OCI-LY7 (cell line): ENCODE results near the gene CRIP2. TPM values are rescaled to one million over a fixed set of nuclear protein-coding genes. Genes with fewer than 3 reads are reported as not detected.

Source experiments
- BruUV-seq: library from RNA; stranded (reverse); fragments of 400-500 nt; replicated peaks from 2 replicates; lab custom pipeline; 2021; lab: Mats Ljungman, UMichigan
- CTCF ChIA-PET: fragments of 300-600 bp; sonication (Branson Sonifier 250); formaldehyde crosslinking; loops from one replicate; lab custom pipeline; 2022; ENCODE audit warnings: antibody characterized with exemption; ENCODE audit not compliant: unreplicated experiment; lab: Charles Lee
- POLR2A ChIA-PET: fragments of 300-600 bp; sonication (Branson Sonifier 250); formaldehyde crosslinking; loops from one replicate; lab custom pipeline; 2022; ENCODE audit warnings: antibody characterized with exemption; lab: Charles Lee
- DNase-seq: peaks from one replicate; pipeline ENCODE4 v3.0.0-alpha.2; 2015; ENCODE audit warnings: low spot score
- H2AFZ ChIP-seq: fragments of 200-600 bp; sonication (generic), shearing (Covaris generic); 2 replicates; pipeline ENCODE4 v1.6.1; 2014; ENCODE audit warnings: mild to moderate bottlenecking, antibody characterized with exemption, low read length, moderate library complexity
- H3K27ac ChIP-seq: fragments of 200-600 bp; sonication (generic); 2 replicates; pipeline ENCODE4 v1.5.1; 2014; ENCODE audit warnings: mixed run types, low read depth, mild to moderate bottlenecking, moderate library complexity, low read length, inconsistent platforms; ENCODE audit not compliant: poor library complexity, severe bottlenecking
- H3K36me3 ChIP-seq: fragments of 200-600 bp; sonication (generic); 2 replicates; pipeline ENCODE4 v1.6.1; 2014; ENCODE audit warnings: mild to moderate bottlenecking, antibody characterized with exemption, low read length, moderate library complexity, mixed read lengths; ENCODE audit not compliant: insufficient read depth
- H3K4me1 ChIP-seq: fragments of 200-600 bp; sonication (generic); 2 replicates; pipeline ENCODE4 v1.5.1; 2014; ENCODE audit warnings: mild to moderate bottlenecking, low read length; ENCODE audit not compliant: insufficient read depth, poor library complexity, severe bottlenecking
- H3K4me2 ChIP-seq: fragments of 200-600 bp; sonication (generic); 2 replicates; pipeline ENCODE4 v1.6.1; 2014; ENCODE audit warnings: mild to moderate bottlenecking, low read length
- H3K4me3 ChIP-seq: fragments of 200-600 bp; sonication (generic); 2 replicates; pipeline ENCODE4 v1.5.1; 2014; ENCODE audit warnings: mild to moderate bottlenecking, low read depth, low read length; ENCODE audit not compliant: poor library complexity, severe bottlenecking
- H3K79me2 ChIP-seq: fragments of 200-600 bp; sonication (generic); 2 replicates; pipeline ENCODE4 v1.6.1; 2016; ENCODE audit warnings: low read depth, mild to moderate bottlenecking, low read length, moderate library complexity, mixed read lengths; ENCODE audit not compliant: insufficient read depth
- H3K9me2 ChIP-seq: fragments of 200-600 bp; sonication (generic); 2 replicates; pipeline ENCODE4 v1.6.1; 2016; ENCODE audit warnings: mild to moderate bottlenecking, low read length, mixed read lengths; ENCODE audit not compliant: insufficient read depth
- H3K9me3 ChIP-seq: fragments of 200-600 bp; sonication (generic); 2 replicates; pipeline ENCODE4 v1.6.1; 2014; ENCODE audit warnings: mild to moderate bottlenecking, mixed run types, low read length, mixed read lengths
- H4K20me1 ChIP-seq: fragments of 200-600 bp; sonication (generic); 2 replicates; pipeline ENCODE4 v1.6.1; 2014; ENCODE audit warnings: mild to moderate bottlenecking, antibody characterized with exemption, low read length, moderate library complexity, mixed read lengths; ENCODE audit not compliant: insufficient read depth
- EZH2phosphoT487 ChIP-seq: fragments of 200-600 bp; sonication (generic); IDR thresholded peaks from 2 replicates; pipeline ENCODE4 v1.6.1; 2018; ENCODE audit warnings: low read depth, borderline replicate concordance, mild to moderate bottlenecking, mixed run types, antibody characterized with exemption, low read length, moderate library complexity, mixed read lengths
- intact Hi-C: fragments of 100-400 bp; cut with micrococcal nuclease; formaldehyde crosslinking; loops from one replicate; pipeline ENCODE4 v1.10.0; 2022; ENCODE audit not compliant: unreplicated experiment
- total RNA-seq, 2 experiments: library from RNA; depleted of rRNA in 1 of 2; stranded (reverse); fragments of >200 nt in 1 of 2; shearing (Covaris generic) in 1 of 2; gene quantifications; 2 replicates each; pipeline ENCODE4 v1.2.3, GENCODE V29; 2014 to 2022
- TF ChIP-seq, protein P1 (sequence below): fragments of 200-600 bp; sonication (generic); conservative IDR thresholded peaks from 2 replicates; pipeline ENCODE4 v1.5.1; 2014; ENCODE audit warnings: mild to moderate bottlenecking, antibody characterized with exemption, low read length, moderate library complexity, mixed read lengths

Gene CRIP2
- total RNA-seq, 2 experiments from 2014 or later = not detected

DNA sequence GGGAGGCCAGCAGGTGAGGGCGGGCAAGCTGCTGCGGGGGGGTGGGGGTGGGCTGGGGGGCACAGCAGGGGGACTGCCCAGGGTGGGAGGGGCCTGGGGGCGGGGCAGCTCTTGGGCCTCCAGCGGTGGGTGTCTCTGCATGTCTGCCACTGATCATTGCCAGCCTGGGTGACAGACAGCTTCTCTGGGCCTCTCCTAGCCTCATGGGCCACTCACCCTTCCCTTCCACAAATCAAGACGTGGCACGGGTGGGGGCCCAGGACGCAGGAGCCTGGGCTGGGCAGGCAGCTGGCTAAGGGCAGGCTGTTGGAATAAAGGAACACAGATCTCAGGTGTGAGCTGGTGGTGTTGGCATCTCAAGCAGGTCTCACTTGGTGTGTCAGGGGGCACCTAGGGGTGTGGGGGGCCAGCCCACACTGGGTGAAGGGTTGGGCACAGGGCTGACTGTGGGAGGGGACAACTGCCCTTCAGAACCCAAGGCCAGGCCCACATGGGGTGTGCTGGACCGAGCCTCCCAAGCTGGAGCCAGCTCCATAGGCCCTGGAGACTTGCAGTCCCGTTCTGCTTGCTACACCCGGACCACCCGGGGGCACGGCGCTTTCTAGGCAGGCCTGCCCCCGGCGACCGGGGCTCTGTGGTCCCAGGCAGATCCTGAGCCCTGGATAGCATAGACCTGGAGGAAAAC, 19.4 kb downstream of the CRIP2 start:
- Histone ChIP-seq H3K4me3 (no peak overlapping the region), H3K4me1 (peaks cover 16% of the 10 kb centered on the region), H3K27ac (no peak overlapping the region), H4K20me1 (peaks cover 4% of the 10 kb centered on the region; the same call in 1 of the 2 replicates), H3K36me3 (peaks cover 16% of the 10 kb centered on the region), H3K79me2 (0 out of 2 replicates have a peak, but pooled peaks cover 6% of the 10 kb centered on the region), H3K4me2 (no peak overlapping the region), H3K9me2 (no peaks in the 10 kb centered on the region), H3K9me3 (no peaks in the 10 kb centered on the region), H2AFZ (no peak overlapping the region)
- DNase-seq = no peak
- no peak for TF ChIP-seq EZH2phosphoT487
- TF ChIP-seq, protein P1, sequence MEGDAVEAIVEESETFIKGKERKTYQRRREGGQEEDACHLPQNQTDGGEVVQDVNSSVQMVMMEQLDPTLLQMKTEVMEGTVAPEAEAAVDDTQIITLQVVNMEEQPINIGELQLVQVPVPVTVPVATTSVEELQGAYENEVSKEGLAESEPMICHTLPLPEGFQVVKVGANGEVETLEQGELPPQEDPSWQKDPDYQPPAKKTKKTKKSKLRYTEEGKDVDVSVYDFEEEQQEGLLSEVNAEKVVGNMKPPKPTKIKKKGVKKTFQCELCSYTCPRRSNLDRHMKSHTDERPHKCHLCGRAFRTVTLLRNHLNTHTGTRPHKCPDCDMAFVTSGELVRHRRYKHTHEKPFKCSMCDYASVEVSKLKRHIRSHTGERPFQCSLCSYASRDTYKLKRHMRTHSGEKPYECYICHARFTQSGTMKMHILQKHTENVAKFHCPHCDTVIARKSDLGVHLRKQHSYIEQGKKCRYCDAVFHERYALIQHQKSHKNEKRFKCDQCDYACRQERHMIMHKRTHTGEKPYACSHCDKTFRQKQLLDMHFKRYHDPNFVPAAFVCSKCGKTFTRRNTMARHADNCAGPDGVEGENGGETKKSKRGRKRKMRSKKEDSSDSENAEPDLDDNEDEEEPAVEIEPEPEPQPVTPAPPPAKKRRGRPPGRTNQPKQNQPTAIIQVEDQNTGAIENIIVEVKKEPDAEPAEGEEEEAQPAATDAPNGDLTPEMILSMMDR = no peak
- ChIA-PET CTCF (no interaction called here), POLR2A (no interaction called here)
- intact Hi-C loops = no loop called here
- no TSS peak for BruUV-seq

DNA sequence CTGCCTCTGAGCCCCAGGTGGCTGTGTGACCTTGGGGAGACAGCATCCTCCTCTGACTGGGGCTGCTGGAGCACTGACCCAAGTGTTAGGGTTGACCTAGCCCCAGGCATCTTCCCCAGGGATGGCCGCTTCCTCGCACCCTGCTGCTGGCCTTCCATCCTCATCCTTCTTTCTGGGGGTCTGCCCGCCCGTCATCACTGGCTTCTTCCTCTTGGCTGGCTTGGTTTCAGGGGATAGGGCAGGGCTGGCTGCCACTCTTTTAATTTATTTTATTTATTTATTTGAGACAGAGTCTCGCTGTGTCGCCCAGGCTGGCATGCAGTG, 19.9 kb downstream of the CRIP2 start:
- POLR2A ChIA-PET = no interaction called here

More for the DNA sequence above, 19.9 kb downstream of the CRIP2 start:
- Histone ChIP-seq H3K27ac (no peak overlapping the region), H3K9me3 (no peaks in the 10 kb centered on the region), H3K4me1 (peaks cover 11% of the 10 kb centered on the region), H3K9me2 (no peaks in the 10 kb centered on the region), H2AFZ (no peak overlapping the region), H3K4me3 (no peak overlapping the region), H3K79me2 (0 out of 2 replicates have a peak, but pooled peaks cover 6% of the 10 kb centered on the region), H3K4me2 (no peak overlapping the region), H3K36me3 (peaks cover 19% of the 10 kb centered on the region), H4K20me1 (peaks cover 4% of the 10 kb centered on the region; the same call in 1 of the 2 replicates)
- intact Hi-C loops = no loop called here
- no peak for DNase-seq
- TF ChIP-seq, protein P1 = no peak
- no peak for TF ChIP-seq EZH2phosphoT487
- CTCF ChIA-PET = no interaction called here
- BruUV-seq = no TSS peak
